Measurements from ENCODE around the gene OTUD7B. TPM values are rescaled to one million over a fixed set of nuclear protein-coding genes. Genes with fewer than 3 reads are reported as not detected.

Gene OTUD7B
- total and polyA plus RNA-seq, 10 of the 15 experiments (the other 5 are each of a cell fraction or from before 2014, with no cell fraction given) = 1.7 to 24.9 (median 6.6) TPM

- TF ChIP-seq, protein P1, sequence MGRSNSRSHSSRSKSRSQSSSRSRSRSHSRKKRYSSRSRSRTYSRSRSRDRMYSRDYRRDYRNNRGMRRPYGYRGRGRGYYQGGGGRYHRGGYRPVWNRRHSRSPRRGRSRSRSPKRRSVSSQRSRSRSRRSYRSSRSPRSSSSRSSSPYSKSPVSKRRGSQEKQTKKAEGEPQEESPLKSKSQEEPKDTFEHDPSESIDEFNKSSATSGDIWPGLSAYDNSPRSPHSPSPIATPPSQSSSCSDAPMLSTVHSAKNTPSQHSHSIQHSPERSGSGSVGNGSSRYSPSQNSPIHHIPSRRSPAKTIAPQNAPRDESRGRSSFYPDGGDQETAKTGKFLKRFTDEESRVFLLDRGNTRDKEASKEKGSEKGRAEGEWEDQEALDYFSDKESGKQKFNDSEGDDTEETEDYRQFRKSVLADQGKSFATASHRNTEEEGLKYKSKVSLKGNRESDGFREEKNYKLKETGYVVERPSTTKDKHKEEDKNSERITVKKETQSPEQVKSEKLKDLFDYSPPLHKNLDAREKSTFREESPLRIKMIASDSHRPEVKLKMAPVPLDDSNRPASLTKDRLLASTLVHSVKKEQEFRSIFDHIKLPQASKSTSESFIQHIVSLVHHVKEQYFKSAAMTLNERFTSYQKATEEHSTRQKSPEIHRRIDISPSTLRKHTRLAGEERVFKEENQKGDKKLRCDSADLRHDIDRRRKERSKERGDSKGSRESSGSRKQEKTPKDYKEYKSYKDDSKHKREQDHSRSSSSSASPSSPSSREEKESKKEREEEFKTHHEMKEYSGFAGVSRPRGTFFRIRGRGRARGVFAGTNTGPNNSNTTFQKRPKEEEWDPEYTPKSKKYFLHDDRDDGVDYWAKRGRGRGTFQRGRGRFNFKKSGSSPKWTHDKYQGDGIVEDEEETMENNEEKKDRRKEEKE (IDR thresholded peaks at IDR 0.05) = no peak
- TF ChIP-seq YY1 (IDR thresholded peaks at IDR 0.05; ENCODE audit: low read depth, low read length) (peak; percentile 97), NBN (IDR thresholded peaks at IDR 0.05) (peak; percentile 74), POLR2AphosphoS2 (IDR thresholded peaks at IDR 0.05; ENCODE audit: low read depth, low read length) (peak; percentile 95), EED (IDR thresholded peaks at IDR 0.05; ENCODE audit: low read depth) (no peak), CBFB (IDR thresholded peaks at IDR 0.05; ENCODE audit: low read depth) (peak; percentile 94), NR2F1 (conservative IDR thresholded peaks at IDR 0.05) (no peak; the same call in 1 of the 2 replicates), JUNB (IDR thresholded peaks at IDR 0.05) (0 out of 2 replicates have a peak, but pooled peaks have one; percentile 9), ZBTB40 (IDR thresholded peaks at IDR 0.05; ENCODE audit: borderline replicate concordance) (peak; percentile 96), SIN3A (IDR thresholded peaks at IDR 0.05; ENCODE audit: low read depth, low read length) (peak; percentile 80), MLLT1 (IDR thresholded peaks at IDR 0.05) (peak; percentile 80), HDAC6 (IDR thresholded peaks at IDR 0.05; ENCODE audit: unreplicated experiment) (peak; percentile 68)
- TF ChIP-seq, protein P2, sequence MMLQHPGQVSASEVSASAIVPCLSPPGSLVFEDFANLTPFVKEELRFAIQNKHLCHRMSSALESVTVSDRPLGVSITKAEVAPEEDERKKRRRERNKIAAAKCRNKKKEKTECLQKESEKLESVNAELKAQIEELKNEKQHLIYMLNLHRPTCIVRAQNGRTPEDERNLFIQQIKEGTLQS (IDR thresholded peaks at IDR 0.05; ENCODE audit: borderline replicate concordance, extremely low read depth, low read depth, low read length) = no peak
- TF ChIP-seq, protein P3, sequence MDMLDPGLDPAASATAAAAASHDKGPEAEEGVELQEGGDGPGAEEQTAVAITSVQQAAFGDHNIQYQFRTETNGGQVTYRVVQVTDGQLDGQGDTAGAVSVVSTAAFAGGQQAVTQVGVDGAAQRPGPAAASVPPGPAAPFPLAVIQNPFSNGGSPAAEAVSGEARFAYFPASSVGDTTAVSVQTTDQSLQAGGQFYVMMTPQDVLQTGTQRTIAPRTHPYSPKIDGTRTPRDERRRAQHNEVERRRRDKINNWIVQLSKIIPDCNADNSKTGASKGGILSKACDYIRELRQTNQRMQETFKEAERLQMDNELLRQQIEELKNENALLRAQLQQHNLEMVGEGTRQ (IDR thresholded peaks at IDR 0.05; ENCODE audit: borderline replicate concordance, low read depth, low read length) = no peak
- TF ChIP-seq, protein P4, sequence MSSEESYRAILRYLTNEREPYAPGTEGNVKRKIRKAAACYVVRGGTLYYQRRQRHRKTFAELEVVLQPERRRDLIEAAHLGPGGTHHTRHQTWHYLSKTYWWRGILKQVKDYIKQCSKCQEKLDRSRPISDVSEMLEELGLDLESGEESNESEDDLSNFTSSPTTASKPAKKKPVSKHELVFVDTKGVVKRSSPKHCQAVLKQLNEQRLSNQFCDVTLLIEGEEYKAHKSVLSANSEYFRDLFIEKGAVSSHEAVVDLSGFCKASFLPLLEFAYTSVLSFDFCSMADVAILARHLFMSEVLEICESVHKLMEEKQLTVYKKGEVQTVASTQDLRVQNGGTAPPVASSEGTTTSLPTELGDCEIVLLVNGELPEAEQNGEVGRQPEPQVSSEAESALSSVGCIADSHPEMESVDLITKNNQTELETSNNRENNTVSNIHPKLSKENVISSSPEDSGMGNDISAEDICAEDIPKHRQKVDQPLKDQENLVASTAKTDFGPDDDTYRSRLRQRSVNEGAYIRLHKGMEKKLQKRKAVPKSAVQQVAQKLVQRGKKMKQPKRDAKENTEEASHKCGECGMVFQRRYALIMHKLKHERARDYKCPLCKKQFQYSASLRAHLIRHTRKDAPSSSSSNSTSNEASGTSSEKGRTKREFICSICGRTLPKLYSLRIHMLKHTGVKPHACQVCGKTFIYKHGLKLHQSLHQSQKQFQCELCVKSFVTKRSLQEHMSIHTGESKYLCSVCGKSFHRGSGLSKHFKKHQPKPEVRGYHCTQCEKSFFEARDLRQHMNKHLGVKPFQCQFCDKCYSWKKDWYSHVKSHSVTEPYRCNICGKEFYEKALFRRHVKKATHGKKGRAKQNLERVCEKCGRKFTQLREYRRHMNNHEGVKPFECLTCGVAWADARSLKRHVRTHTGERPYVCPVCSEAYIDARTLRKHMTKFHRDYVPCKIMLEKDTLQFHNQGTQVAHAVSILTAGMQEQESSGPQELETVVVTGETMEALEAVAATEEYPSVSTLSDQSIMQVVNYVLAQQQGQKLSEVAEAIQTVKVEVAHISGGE (CRISPR knock-in tag; IDR thresholded peaks at IDR 0.05) = no peak
Measured at GRCh38 chr1:149927563-149928400, 82.7 kb downstream of the OTUD7B start, which contains the start of gene SF3B4 (continued).
